ENCODE results near the gene ZFHX3.

ZFHX3 gene

GRCh38 chr16:73037331-73037745 lies 10.6 kb downstream of the ZFHX3 start:
- no peak for DNase-seq

- no peak for DNase-seq
Measured at GRCh38 chr16:73036074-73036826, 11.7 kb downstream of the ZFHX3 start.

- no peak for DNase-seq
Measured at GRCh38 chr16:73034374-73034773, 13.6 kb downstream of the ZFHX3 start.

GRCh38 chr16:73033271-73033998 lies 14.5 kb downstream of the ZFHX3 start:
- no peak for DNase-seq

- no peak for DNase-seq
Measured at GRCh38 chr16:73032541-73033270, 15.2 kb downstream of the ZFHX3 start.

- no peak for DNase-seq
Measured at GRCh38 chr16:73031984-73032383, 15.9 kb downstream of the ZFHX3 start.

- DNase-seq, result no peak
Measured at GRCh38 chr16:73031155-73031866, 16.6 kb downstream of the ZFHX3 start.

- DNase-seq, result no peak
Measured at GRCh38 chr16:73028721-73029361, 19.1 kb downstream of the ZFHX3 start.

GRCh38 chr16:73028263-73028662 lies 19.7 kb downstream of the ZFHX3 start:
- DNase-seq, result no peak

- no peak for DNase-seq
Measured at GRCh38 chr16:73027685-73028111, 20.2 kb downstream of the ZFHX3 start.

- DNase-seq, result no peak
Measured at GRCh38 chr16:73026754-73027684, 20.9 kb downstream of the ZFHX3 start.

GRCh38 chr16:73025856-73026210 lies 22.1 kb downstream of the ZFHX3 start:
- no peak for DNase-seq

- DNase-seq, result peak; percentile 65
Measured at GRCh38 chr16:73025151-73025855, 22.6 kb downstream of the ZFHX3 start.

- no peak for DNase-seq
Measured at GRCh38 chr16:73024571-73025105, 23.3 kb downstream of the ZFHX3 start.

GRCh38 chr16:73023752-73024570 lies 24.0 kb downstream of the ZFHX3 start:
- no peak for DNase-seq

GRCh38 chr16:73023320-73023719 lies 24.6 kb downstream of the ZFHX3 start:
- DNase-seq, result no peak

GRCh38 chr16:73022534-73022933 lies 25.4 kb downstream of the ZFHX3 start:
- no peak for DNase-seq

GRCh38 chr16:73021866-73022495 lies 25.9 kb downstream of the ZFHX3 start:
- no peak for DNase-seq

- DNase-seq, result peak; percentile 24
Measured at GRCh38 chr16:73020409-73020884, 27.5 kb downstream of the ZFHX3 start.
